Endothelial cell of umbilical vein (primary cell): Measurements from ENCODE around the gene RENBP. TPM values are rescaled to one million over a fixed set of nuclear protein-coding genes. Genes with fewer than 3 reads are reported as not detected.

ENCODE experiments used
- BruUV-seq: library from RNA; stranded (reverse); fragments of 400-500 nt; replicated peaks from 2 replicates; lab custom pipeline; 2021; lab: Mats Ljungman, UMichigan
- CTCF ChIA-PET: fragments of 300-600, 350-600 bp; sonication (Branson Sonifier 250); formaldehyde crosslinking; loops from one replicate; lab custom pipeline; 2021; ENCODE audit warnings: antibody characterized with exemption, inconsistent platforms; lab: Charles Lee
- POLR2A ChIA-PET: fragments of 300-600, 350-600 bp; sonication (Branson Sonifier 250); formaldehyde crosslinking; loops from one replicate; lab custom pipeline; 2021; ENCODE audit warnings: antibody characterized with exemption, inconsistent platforms; lab: Charles Lee
- DNase-seq: peaks from one replicate; pipeline ENCODE4 v3.0.0-alpha.2; 2011; ENCODE audit warnings: low read depth, low spot score
- FAIRE-seq: peaks from 2 replicates; lab custom pipeline; 2011; peaks lifted over from hg19 to GRCh38; lab: Jason Lieb, UNC
- H2AFZ ChIP-seq: 2 replicates; pipeline ENCODE4 v1.6.0; 2012; ENCODE audit warnings: low read depth, low read length, control low read depth, inconsistent platforms
- H3K27ac ChIP-seq: 2 replicates; pipeline ENCODE4 v1.5.1; 2011; ENCODE audit warnings: low read depth, mild to moderate bottlenecking, control low read depth, low read length, moderate library complexity; ENCODE audit not compliant: insufficient read depth
- H3K27me3 ChIP-seq, 2 experiments: 2 replicates each; pipeline versions ENCODE4 v1.6.0 to v1.6.1; 2011; ENCODE audit warnings: low read length in 2 of 2, mixed read lengths in 1 of 2; ENCODE audit not compliant: control insufficient read depth in 2 of 2, insufficient read depth in 2 of 2
- H3K36me3 ChIP-seq, 2 experiments: 2 replicates in 1 of 2; 3 replicates in 1 of 2; pipeline ENCODE4 v1.5.1; 2011; ENCODE audit warnings: low read length in 2 of 2, mild to moderate bottlenecking in 1 of 2, moderate library complexity in 1 of 2; ENCODE audit not compliant: control insufficient read depth in 2 of 2, insufficient read depth in 2 of 2; ENCODE audit errors: extremely low read depth in 1 of 2
- H3K4me1 ChIP-seq: 3 replicates; pipeline ENCODE4 v1.5.1; 2011; ENCODE audit warnings: mild to moderate bottlenecking, low read length; ENCODE audit not compliant: control insufficient read depth, insufficient read depth; ENCODE audit errors: extremely low read depth
- H3K4me2 ChIP-seq: 2 replicates; pipeline ENCODE4 v1.6.1; 2011; ENCODE audit warnings: low read length, control low read depth, mixed read lengths; ENCODE audit not compliant: insufficient read depth
- H3K4me3 ChIP-seq, 3 experiments: fragments of 200-600 bp in 1 of 3; sonication (generic), shearing (Covaris generic) in 1 of 3; replicated peaks in 1 of 3; 2 replicates each; pipeline ENCODE4 v1.5.1; 2011 to 2016; ENCODE audit warnings: control low read depth in 3 of 3, low read length in 3 of 3, mild to moderate bottlenecking in 2 of 3, inconsistent platforms in 1 of 3, low read depth in 1 of 3, moderate library complexity in 1 of 3; ENCODE audit not compliant: insufficient read depth in 1 of 3
- H3K79me2 ChIP-seq: 2 replicates; pipeline ENCODE4 v1.6.0; 2012; ENCODE audit warnings: low read length, inconsistent platforms; ENCODE audit not compliant: control insufficient read depth, insufficient read depth
- H3K9ac ChIP-seq: replicated peaks from 2 replicates; pipeline ENCODE3; 2011; ENCODE audit warnings: low read length, control low read depth; ENCODE audit not compliant: insufficient read depth; ENCODE audit errors: extremely low read depth
- H3K9me1 ChIP-seq: replicated peaks from 3 replicates; pipeline ENCODE4 v1.6.0; 2011; ENCODE audit warnings: mild to moderate bottlenecking, low read length; ENCODE audit not compliant: control insufficient read depth, insufficient read depth; ENCODE audit errors: extremely low read depth
- H3K9me3 ChIP-seq: replicated peaks from 2 replicates; pipeline ENCODE4 v1.5.1; 2012; ENCODE audit warnings: low read length, inconsistent platforms; ENCODE audit not compliant: control insufficient read depth, insufficient read depth
- H4K20me1 ChIP-seq: replicated peaks from 2 replicates; pipeline ENCODE3; 2011; ENCODE audit warnings: mild to moderate bottlenecking, low read length; ENCODE audit not compliant: control insufficient read depth, insufficient read depth; ENCODE audit errors: extremely low read depth
- CTCF ChIP-seq, 2 donors: IDR thresholded peaks; 1 replicate in 1 of 2; 2 replicates in 1 of 2; pipeline ENCODE4 v1.5.1; 2011; ENCODE audit warnings: low read length in 2 of 2, mild to moderate bottlenecking in 2 of 2, moderate library complexity in 2 of 2, control low read depth in 1 of 2, inconsistent platforms in 1 of 2, low read depth in 1 of 2; ENCODE audit not compliant: insufficient read depth in 1 of 2; ENCODE audit errors: extremely low read depth in 1 of 2
- FOS ChIP-seq: IDR thresholded peaks from 2 replicates; pipeline ENCODE4 v1.6.1; 2011; ENCODE audit warnings: mild to moderate bottlenecking, low read length, moderate library complexity, borderline replicate concordance; ENCODE audit not compliant: insufficient read depth
- GATA2 ChIP-seq: IDR thresholded peaks from 2 replicates; pipeline ENCODE4 v1.7.0; 2011; ENCODE audit warnings: low read depth, mild to moderate bottlenecking, moderate library complexity, mixed read lengths, low read length; ENCODE audit not compliant: insufficient read length, insufficient read depth
- JUN ChIP-seq: IDR thresholded peaks from 2 replicates; pipeline ENCODE4 v1.6.1; 2011; ENCODE audit warnings: borderline replicate concordance, low read depth; ENCODE audit not compliant: insufficient read length, insufficient read depth
- MAX ChIP-seq: IDR thresholded peaks from 2 replicates; pipeline ENCODE4 v1.6.1; 2011; ENCODE audit not compliant: insufficient read depth, insufficient read length
- MYC ChIP-seq: IDR thresholded peaks from one replicate; pipeline ENCODE4 v1.6.1; 2011; ENCODE audit warnings: mild to moderate bottlenecking, low read depth, low read length
- POLR2A ChIP-seq: IDR thresholded peaks from 2 replicates; pipeline ENCODE4 v1.6.1; 2012; ENCODE audit warnings: low read depth, mild to moderate bottlenecking, control low read depth, low read length
- POLR2AphosphoS5 ChIP-seq: IDR thresholded peaks from 2 replicates; pipeline ENCODE4 v1.6.1; 2012; ENCODE audit warnings: low read depth, mild to moderate bottlenecking, control low read depth, low read length, moderate library complexity; ENCODE audit not compliant: insufficient read depth
- dilution Hi-C: fragments of 300-500 bp; cut with MboI; formaldehyde crosslinking; loops from one replicate; pipeline ENCODE4 v1.15.0; 2019; ENCODE audit warnings: low sequenced_read_pairs; ENCODE audit not compliant: extremely low pct_ligation_motif_present
- intact Hi-C: fragments of 100-400 bp; cut with micrococcal nuclease; formaldehyde crosslinking; loops from one replicate; pipeline ENCODE4 v1.10.0; 2022
- polyA plus RNA-seq, 4 experiments: library from polyadenylated mRNA; depleted of rRNA in 3 of 4; stranded (reverse) in 3 of 4; unstranded in 1 of 4; fragments of >200 nt; gene quantifications; 2 replicates each; pipeline versions ENCODE4 v1.2.1 to v1.2.3, GENCODE V29; 2011 to 2012; ENCODE audit warnings: missing spikeins in 1 of 4
- total RNA-seq: library from RNA; stranded (reverse); gene quantifications from 2 replicates; pipeline ENCODE4 v1.2.3, GENCODE V29; 2021

The RENBP gene
- total and polyA plus RNA-seq, 2 donors (not counting 3 experiments of a cell fraction or from before 2014, with no cell fraction given) = 8.0 to 16.0 TPM

GRCh38 chrX:153971124-153971449, 26.6 kb upstream of the RENBP start:
- Histone ChIP-seq H3K4me1 (peaks cover 45% of the 10 kb centered on the region), H3K9ac (peak overlapping the region; percentile 97), H2AFZ (no peak overlapping the region), H3K9me3 (no peaks in the 10 kb centered on the region), H3K79me2 (peaks cover 52% of the 10 kb centered on the region), H3K27me3 (no peaks in the 10 kb centered on the region), H4K20me1 (no peaks in the 10 kb centered on the region), H3K27ac (peak overlapping the region; percentile 98), H3K9me1 (no peaks in the 10 kb centered on the region), H3K4me2 (peak overlapping the region; percentile 37), H3K4me3 (peak overlapping the region; percentile 47 to 76 (median 74)), H3K36me3 (no peaks in the 10 kb centered on the region)
- FAIRE-seq (no peak), DNase-seq (peak; percentile 80)
- no peak for TF ChIP-seq JUN
- peak; percentile 47 for TF ChIP-seq POLR2AphosphoS5
- POLR2A ChIA-PET = interaction anchor here (0.8 to 1.3 kb wide), 2 partner anchors 46 to 427 kb away, joined by 3 to 9 read pairs; partner anchors contain the start of gene RPL10
- BruUV-seq = no TSS peak
- intact Hi-C loops (loop anchor here (1.0 kb wide), 2 partner anchors 126 to 407 kb away; partner anchors contain the start of gene MECP2), dilution Hi-C loops (no loop called here)
- CTCF ChIA-PET = interaction anchor here (1.0 to 1.2 kb wide), 2 partner anchors 10 to 403 kb away, joined by 3 read pairs; partner anchors contain the start of gene FLNA

- H4K20me1 ChIP-seq = no peaks in the 10 kb centered on the region
These were observed 26.1 kb upstream of the RENBP start for GRCh38 chrX:153970357-153971123.

More at GRCh38 chrX:153970357-153971123, 26.1 kb upstream of the RENBP start:
- ChIA-PET POLR2A (interaction anchor here (0.8 to 1.3 kb wide), 2 partner anchors 46 to 427 kb away, joined by 3 to 9 read pairs; partner anchors contain the start of gene RPL10), CTCF (interaction anchor here (1.0 to 1.2 kb wide), 2 partner anchors 10 to 404 kb away, joined by 3 read pairs; partner anchors contain the start of gene FLNA)
- FAIRE-seq = no peak
- Histone ChIP-seq H3K27ac (peak overlapping the region; percentile 98), H3K4me3 (peak overlapping the region; percentile 68 to 76 (median 74)), H3K9me1 (no peaks in the 10 kb centered on the region), H3K36me3 (no peaks in the 10 kb centered on the region), H3K9me3 (no peaks in the 10 kb centered on the region), H3K79me2 (peaks cover 58% of the 10 kb centered on the region), H2AFZ (no peak overlapping the region), H3K4me1 (peaks cover 45% of the 10 kb centered on the region), H3K4me2 (no peak overlapping the region), H3K27me3 (no peaks in the 10 kb centered on the region), H3K9ac (peak overlapping the region; percentile 97)
- TF ChIP-seq POLR2AphosphoS5 = no peak
- no peak for TF ChIP-seq POLR2A
- no peak for TF ChIP-seq CTCF (IDR thresholded peaks at IDR 0.05; ENCODE audit: extremely low read depth in 1 of 2, insufficient read depth in 1 of 2, low read depth in 1 of 2, low read length in 2 of 2)
- no peak for TF ChIP-seq JUN
- TF ChIP-seq MAX = no peak
- peak; percentile 14 for TF ChIP-seq MYC
- TF ChIP-seq FOS = no peak
- TF ChIP-seq GATA2 = no peak
- intact Hi-C loops (loop anchor here (1.0 kb wide), 2 partner anchors 127 to 408 kb away; partner anchors contain the start of gene MECP2), dilution Hi-C loops (no loop called here)
- BruUV-seq = TSS peak; percentile 29
- no peak for DNase-seq
